Left ventricle myocardium inferior (tissue), 1 donor: ENCODE results near the gene WNK4. TPM values are rescaled to one million over a fixed set of nuclear protein-coding genes. Genes with fewer than 3 reads are reported as not detected.

ENCODE experiments used
- DNase-seq: peaks from one replicate; pipeline ENCODE4 v3.0.0-alpha.2; 2020
- H3K27ac ChIP-seq: fragments of 200-600 bp; replicated peaks from 2 replicates; pipeline ENCODE4 v1.8.0; 2021
- H3K27me3 ChIP-seq: fragments of 200-600 bp; 2 replicates; pipeline ENCODE4 v1.8.0; 2021; ENCODE audit warnings: low read depth
- H3K36me3 ChIP-seq: fragments of 200-600 bp; 2 replicates; pipeline ENCODE4 v1.8.0; 2021
- H3K4me1 ChIP-seq: fragments of 200-600 bp; 2 replicates; pipeline ENCODE4 v1.8.0; 2021
- H3K4me3 ChIP-seq: fragments of 200-600 bp; 2 replicates; pipeline ENCODE4 v1.8.0; 2021; ENCODE audit warnings: mild to moderate bottlenecking, moderate library complexity
- H3K9me3 ChIP-seq: fragments of 200-600 bp; replicated peaks from 2 replicates; pipeline ENCODE4 v1.8.0; 2021
- CTCF ChIP-seq: fragments of 200-600 bp; IDR thresholded peaks from 2 replicates; pipeline ENCODE4 v1.8.0; 2021; ENCODE audit warnings: antibody characterized with exemption, mild to moderate bottlenecking, borderline replicate concordance
- intact Hi-C: fragments of 100-400 bp; cut with micrococcal nuclease; formaldehyde crosslinking; loops from one replicate; pipeline ENCODE4 v1.11.0; 2022
- total RNA-seq: library from RNA; stranded (reverse); fragmentation: NEBNext Ultra II Directional; extraction: Animal tissue kit (Norgen Biotek cat#: 25700); gene quantifications from one replicate; pipeline ENCODE4 v1.2.1, GENCODE V29; 2021
- donor health status: DM: no; HTN: yes; CAD: no; lungs with severe emphysema.

The WNK4 gene
- total RNA-seq, 1 donor from 2014 or later: not detected

GRCh38 chr17:42798383-42799380 lies 18.3 kb downstream of the WNK4 start, which contains the start of the genes CNTD1 and COA3:
CNTD1 (plus strand) TSS chr17:42798861; CDS start chr17:42799068, 207 bp downstream.
COA3 (minus strand) TSS chr17:42798704; CDS start chr17:42798681, 23 bp downstream.
- Histone ChIP-seq H3K9me3 (no peaks in the 10 kb centered on the region), H3K4me1 (peaks cover 27% of the 10 kb centered on the region), H3K36me3 (peaks cover 11% of the 10 kb centered on the region), H3K4me3 (peak within 1 kb of the TSS; percentile 89), H3K27ac (peak within 1 kb of the TSS; percentile 84), H3K27me3 (no peaks in the 10 kb centered on the region)
- intact Hi-C loops: no loop called here
- peak; percentile 88 for DNase-seq
- peak; percentile 8 for TF ChIP-seq CTCF

- Histone ChIP-seq H3K4me1 (peaks cover 9% of the 10 kb centered on the region), H3K9me3 (no peaks in the 10 kb centered on the region), H3K27ac (no peak overlapping the region), H3K4me3 (no peak overlapping the region), H3K36me3 (no peaks in the 10 kb centered on the region), H3K27me3 (no peaks in the 10 kb centered on the region)
- intact Hi-C loops: no loop called here
- DNase-seq: no peak
- no peak for TF ChIP-seq CTCF
Observed at GRCh38 chr17:42803074-42803883, 22.9 kb downstream of the WNK4 start.

GRCh38 chr17:42804918-42805367 lies 24.5 kb downstream of the WNK4 start:
- TF ChIP-seq CTCF: no peak
- no peaks in the 10 kb centered on the region for H3K4me1 ChIP-seq
- no peaks in the 10 kb centered on the region for H3K27me3 ChIP-seq
- peaks cover 7% of the 10 kb centered on the region for H3K36me3 ChIP-seq
- no peak overlapping the region for H3K27ac ChIP-seq
- H3K9me3 ChIP-seq: no peaks in the 10 kb centered on the region
- H3K4me3 ChIP-seq: no peak overlapping the region
- intact Hi-C loops: no loop called here
- DNase-seq: no peak

- Histone ChIP-seq H3K27ac (no peak overlapping the region), H3K9me3 (no peaks in the 10 kb centered on the region), H3K36me3 (peaks cover 20% of the 10 kb centered on the region), H3K4me1 (no peaks in the 10 kb centered on the region), H3K4me3 (no peak overlapping the region), H3K27me3 (no peaks in the 10 kb centered on the region)
- intact Hi-C loops: no loop called here
- no peak for TF ChIP-seq CTCF
- DNase-seq: no peak
Observed at GRCh38 chr17:42806249-42806648, 25.8 kb downstream of the WNK4 start.

- Histone ChIP-seq H3K9me3 (no peaks in the 10 kb centered on the region), H3K27me3 (no peaks in the 10 kb centered on the region), H3K27ac (no peak overlapping the region), H3K36me3 (peaks cover 47% of the 10 kb centered on the region), H3K4me3 (no peak overlapping the region), H3K4me1 (no peaks in the 10 kb centered on the region)
- DNase-seq: no peak
- intact Hi-C loops: no loop called here
- TF ChIP-seq CTCF: no peak
Observed at GRCh38 chr17:42809250-42809649, 28.8 kb downstream of the WNK4 start.
